Spleen (tissue), 11 donors: ENCODE data around the gene ARHGDIG. TPM values are rescaled to one million over a fixed set of nuclear protein-coding genes. Genes with fewer than 3 reads are reported as not detected.
A peak's percentile ranks its signal among the peaks of the same experiment; 100 is the strongest.

ENCODE experiments used
- DNase-seq: peaks from one replicate; pipeline ENCODE4 v3.0.0-alpha.2; 2020
- H3K27ac ChIP-seq, 8 donors: fragments of 200-600 bp; sonication (generic) in 7 of 8; 1 replicate in 4 of 8; 2 replicates in 4 of 8; pipeline versions ENCODE4 v1.5.0 to v1.8.0; 2016 to 2021; ENCODE audit warnings: inconsistent platforms in 4 of 8, mild to moderate bottlenecking in 4 of 8, moderate library complexity in 1 of 8
- H3K27me3 ChIP-seq, 7 donors: fragments of 200-600 bp; sonication (generic) in 6 of 7; replicated peaks in 1 of 7; 1 replicate in 4 of 7; 2 replicates in 3 of 7; pipeline versions ENCODE4 v1.5.0 to v1.8.0; 2016 to 2021; ENCODE audit warnings: inconsistent platforms in 3 of 7, mild to moderate bottlenecking in 1 of 7
- H3K36me3 ChIP-seq, 6 donors: fragments of 200-600 bp; sonication (generic) in 5 of 6; 1 replicate in 4 of 6; 2 replicates in 2 of 6; pipeline versions ENCODE4 v1.5.0 to v1.8.0; 2016 to 2021; ENCODE audit warnings: inconsistent platforms in 2 of 6
- H3K4me1 ChIP-seq, 6 donors: fragments of 200-600 bp; sonication (generic) in 5 of 6; 1 replicate in 3 of 6; 2 replicates in 3 of 6; pipeline versions ENCODE4 v1.5.0 to v1.8.0; 2016 to 2021; ENCODE audit warnings: inconsistent platforms in 3 of 6
- H3K4me3 ChIP-seq, 8 donors: fragments of 200-600 bp; sonication (generic) in 7 of 8; 1 replicate in 4 of 8; 2 replicates in 4 of 8; pipeline versions ENCODE4 v1.5.0 to v1.8.0; 2016 to 2021; ENCODE audit warnings: inconsistent platforms in 4 of 8, mild to moderate bottlenecking in 4 of 8, moderate library complexity in 2 of 8
- H3K9me3 ChIP-seq, 8 donors: fragments of 200-600 bp; sonication (generic) in 7 of 8; 1 replicate in 4 of 8; 2 replicates in 4 of 8; pipeline versions ENCODE4 v1.5.0 to v1.8.0; 2016 to 2021; ENCODE audit warnings: inconsistent platforms in 4 of 8
- POLR2A ChIP-seq, 3 donors: fragments of 450-650 bp; IDR thresholded peaks; one replicate each; pipeline ENCODE4 v1.5.1; 2017; ENCODE audit warnings: antibody characterized with exemption in 3 of 3, mild to moderate bottlenecking in 1 of 3
- POLR2AphosphoS5 ChIP-seq, 3 donors: sonication (generic); formaldehyde crosslinking; IDR thresholded peaks; one replicate each; pipeline ENCODE4 v1.5.1; 2017; ENCODE audit warnings: antibody characterized with exemption in 3 of 3
- WGBS, 5 donors: extraction: QIAGEN DNeasy Blood & Tissue Kit in 3 of 5; methylation state at CpG; one replicate each; pipeline versions ENCODE4 v1.1.5 to v1.1.7; 2013 to 2018; 5-methylcytosine and 5-hydroxymethylcytosine counted together
- intact Hi-C: fragments of 100-400 bp; cut with DNase I; formaldehyde crosslinking; loops from one replicate; pipeline ENCODE4 v1.15.0; 2023; ENCODE audit warnings: low total_unique reads
- polyA plus RNA-seq, 3 donors: library from polyadenylated mRNA; stranded (reverse); fragments of 200-250 nt; gene quantifications; one replicate each; pipeline ENCODE4 v1.2.1, GENCODE V29; 2013
- total RNA-seq, 7 donors: library from RNA; depleted of rRNA in 3 of 7; stranded (reverse); fragments of >200 nt in 3 of 7; fragmentation: NEBNext Ultra II Directional in 4 of 7; extraction: Animal tissue kit (Norgen Biotek cat#: 25700) in 4 of 7; gene quantifications; one replicate each; pipeline versions ENCODE4 v1.1.0 to v1.2.1, GENCODE V29; 2016 to 2021
- TF ChIP-seq, protein P1 (sequence below), 11 experiments: fragments of 200-600 bp in 7 of 11; fragments of 450-650 bp in 4 of 11; sonication (generic) in 4 of 11; IDR thresholded peaks in 8 of 11; conservative IDR thresholded peaks in 3 of 11; 1 replicate in 7 of 11; 2 replicates in 4 of 11; pipeline versions ENCODE4 v1.4.0 to v1.8.0; 2016 to 2021; ENCODE audit warnings: antibody characterized with exemption in 11 of 11, inconsistent platforms in 4 of 11, mild to moderate bottlenecking in 1 of 11
- donor health status: healthy with polysubstance abuse.
- donor health status: DM: no; HTN: no; CAD: no; lungs with moderate emphysema.
- donor health status: DM: no; HTN: no; CAD: no.
- donor health status: Bipolar disorder and iron deficiency.
- donor health status: healthy.
- donor health status: DM: no; HTN: no; CAD: no.
- donor health status: DM: yes; HTN: yes; CAD: no.

Gene ARHGDIG
- total and polyA plus RNA-seq, 10 donors = 0.23 to 0.99 (median 0.26) TPM; not detected in 7

- Histone ChIP-seq H3K36me3 (peaks cover 0 to 84% (median 51%) of the 10 kb centered on the region in 6 donors), H3K27me3 (no peaks in the 10 kb centered on the region), H3K9me3 (no peaks in the 10 kb centered on the region), H3K27ac (no peak overlapping the region), H3K4me1 (peaks cover 0 to 41% (median 4%) of the 10 kb centered on the region in 6 donors), H3K4me3 (no peak overlapping the region)
- intact Hi-C loops = no loop called here
- DNase-seq = no peak
- WGBS, 5 donors = 87 to 99% (median 96%) methylated on average over 10 to 16 of the region's 16 CpGs
- no peak for TF ChIP-seq POLR2AphosphoS5 (IDR thresholded peaks at IDR 0.05)
- TF ChIP-seq, protein P1, sequence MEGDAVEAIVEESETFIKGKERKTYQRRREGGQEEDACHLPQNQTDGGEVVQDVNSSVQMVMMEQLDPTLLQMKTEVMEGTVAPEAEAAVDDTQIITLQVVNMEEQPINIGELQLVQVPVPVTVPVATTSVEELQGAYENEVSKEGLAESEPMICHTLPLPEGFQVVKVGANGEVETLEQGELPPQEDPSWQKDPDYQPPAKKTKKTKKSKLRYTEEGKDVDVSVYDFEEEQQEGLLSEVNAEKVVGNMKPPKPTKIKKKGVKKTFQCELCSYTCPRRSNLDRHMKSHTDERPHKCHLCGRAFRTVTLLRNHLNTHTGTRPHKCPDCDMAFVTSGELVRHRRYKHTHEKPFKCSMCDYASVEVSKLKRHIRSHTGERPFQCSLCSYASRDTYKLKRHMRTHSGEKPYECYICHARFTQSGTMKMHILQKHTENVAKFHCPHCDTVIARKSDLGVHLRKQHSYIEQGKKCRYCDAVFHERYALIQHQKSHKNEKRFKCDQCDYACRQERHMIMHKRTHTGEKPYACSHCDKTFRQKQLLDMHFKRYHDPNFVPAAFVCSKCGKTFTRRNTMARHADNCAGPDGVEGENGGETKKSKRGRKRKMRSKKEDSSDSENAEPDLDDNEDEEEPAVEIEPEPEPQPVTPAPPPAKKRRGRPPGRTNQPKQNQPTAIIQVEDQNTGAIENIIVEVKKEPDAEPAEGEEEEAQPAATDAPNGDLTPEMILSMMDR (IDR thresholded peaks at IDR 0.05 in 8 of 11, conservative IDR thresholded peaks at IDR 0.05 in 3 of 11) = no peak
- no peak for TF ChIP-seq POLR2A (IDR thresholded peaks at IDR 0.05)
Measured at GRCh38 chr16:314351-314750, 34.0 kb downstream of the ARHGDIG start.

GRCh38 chr16:314795-315299, 34.5 kb downstream of the ARHGDIG start:
- H3K36me3 ChIP-seq = peaks cover 0 to 83% (median 46%) of the 10 kb centered on the region in 6 donors
- intact Hi-C loops = no loop called here
- H3K4me3 ChIP-seq = no peak overlapping the region
- TF ChIP-seq, protein P1 (IDR thresholded peaks at IDR 0.05 in 8 of 11, conservative IDR thresholded peaks at IDR 0.05 in 3 of 11) = no peak
- TF ChIP-seq POLR2AphosphoS5 (IDR thresholded peaks at IDR 0.05) (no peak), POLR2A (IDR thresholded peaks at IDR 0.05) (no peak)
- no peaks in the 10 kb centered on the region for H3K27me3 ChIP-seq
- no peak for DNase-seq
- 79 to 84% (median 82%) methylated on average over 14 of the region's 14 CpGs for WGBS, 5 donors
- no peak overlapping the region for H3K27ac ChIP-seq
- H3K9me3 ChIP-seq = no peaks in the 10 kb centered on the region
- peaks cover 0 to 40% (median 4%) of the 10 kb centered on the region in 6 donors for H3K4me1 ChIP-seq

DNA sequence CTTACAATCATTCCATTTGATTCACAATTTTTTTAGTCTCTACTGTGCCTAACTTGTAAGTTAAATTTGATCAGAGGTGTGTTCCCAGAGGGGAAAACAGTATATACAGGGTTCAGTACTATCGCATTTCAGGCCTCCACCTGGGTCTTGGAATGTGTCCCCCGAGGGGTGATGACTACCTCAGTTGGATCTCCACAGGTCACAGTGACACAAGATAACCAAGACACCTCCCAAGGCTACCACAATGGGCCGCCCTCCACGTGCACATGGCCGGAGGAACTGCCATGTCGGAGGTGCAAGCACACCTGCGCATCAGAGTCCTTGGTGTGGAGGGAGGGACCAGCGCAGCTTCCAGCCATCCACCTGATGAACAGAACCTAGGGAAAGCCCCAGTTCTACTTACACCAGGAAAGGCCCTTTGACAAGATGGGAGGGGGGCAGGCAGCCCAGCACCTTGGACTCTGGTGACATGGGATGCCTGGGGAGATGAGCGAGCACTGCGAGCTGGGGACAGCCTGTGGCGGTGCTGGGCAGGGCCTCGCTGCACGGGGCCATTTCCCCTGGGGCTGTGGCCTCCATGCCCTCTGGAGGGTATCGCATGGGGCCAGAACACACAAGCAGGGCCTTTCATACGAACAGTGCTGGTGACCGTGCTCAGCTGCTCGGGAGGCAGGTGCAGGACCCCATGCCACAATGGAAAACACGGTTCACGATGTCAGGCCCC, 36.5 kb downstream of the ARHGDIG start:
- TF ChIP-seq, protein P1 (IDR thresholded peaks at IDR 0.05 in 8 of 11, conservative IDR thresholded peaks at IDR 0.05 in 3 of 11) = no peak
- TF ChIP-seq POLR2AphosphoS5 (IDR thresholded peaks at IDR 0.05) = peak in 1 of 3 donors; percentile 15
- TF ChIP-seq POLR2A (IDR thresholded peaks at IDR 0.05) = no peak
- Histone ChIP-seq H3K4me1 (peaks cover 0 to 56% (median 5%) of the 10 kb centered on the region in 6 donors), H3K27me3 (no peaks in the 10 kb centered on the region), H3K36me3 (peaks cover 0 to 63% (median 39%) of the 10 kb centered on the region in 6 donors), H3K27ac (no peak overlapping the region), H3K4me3 (no peak overlapping the region), H3K9me3 (no peaks in the 10 kb centered on the region)
- no peak for DNase-seq
- intact Hi-C loops = no loop called here
- 88 to 95% (median 93%) methylated on average over 6 to 19 of the region's 19 CpGs for WGBS, 5 donors

DNA sequence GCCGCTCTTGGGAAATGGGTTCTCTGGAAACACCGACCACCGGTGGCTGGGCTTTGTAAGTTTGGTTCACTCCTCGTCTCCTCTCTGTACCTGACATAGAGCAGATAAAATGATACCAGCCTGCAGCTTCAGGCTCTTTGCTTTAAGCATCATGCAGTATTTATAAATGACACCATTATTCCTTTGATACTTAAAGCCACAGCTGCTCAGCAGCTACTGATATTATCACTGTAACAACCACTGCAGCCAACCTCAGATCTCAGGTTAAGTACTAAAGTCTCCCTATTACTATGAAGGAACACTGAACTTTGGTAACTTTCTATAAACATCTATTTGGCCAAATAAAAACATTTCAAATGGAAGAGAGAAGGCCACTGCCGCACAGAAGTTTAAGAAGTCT, 37.2 kb downstream of the ARHGDIG start:
- TF ChIP-seq POLR2AphosphoS5 (IDR thresholded peaks at IDR 0.05) = no peak
- TF ChIP-seq, protein P1 (IDR thresholded peaks at IDR 0.05 in 8 of 11, conservative IDR thresholded peaks at IDR 0.05 in 3 of 11) = no peak
- no peak for TF ChIP-seq POLR2A (IDR thresholded peaks at IDR 0.05)
- H3K9me3 ChIP-seq = no peaks in the 10 kb centered on the region
- peaks cover 0 to 56% (median 34%) of the 10 kb centered on the region in 6 donors for H3K36me3 ChIP-seq
- DNase-seq = no peak
- intact Hi-C loops = no loop called here
- H3K4me1 ChIP-seq = peaks cover 0 to 63% (median 5%) of the 10 kb centered on the region in 6 donors
- H3K27me3 ChIP-seq = no peaks in the 10 kb centered on the region
- no peak overlapping the region for H3K27ac ChIP-seq
- no peak overlapping the region for H3K4me3 ChIP-seq
- whole genome bisulfite sequencing, 5 donors = 88 to 96% (median 93%) methylated on average over 5 of the region's 5 CpGs
